Esophagus squamous epithelium (tissue), 4 donors: ENCODE measurements around the gene ETFB.

Source experiments
- CTCF ChIP-seq, 6 experiments: fragments of 450-650 bp in 4 of 6; fragments of 200-600 bp in 2 of 6; sonication (generic) in 2 of 6; IDR thresholded peaks; one replicate each; pipeline ENCODE4 v1.5.1; 2016 to 2019; ENCODE audit warnings: antibody characterized with exemption in 6 of 6, mild to moderate bottlenecking in 4 of 6, moderate library complexity in 4 of 6
- POLR2A ChIP-seq, 4 donors: fragments of 450-650 bp; IDR thresholded peaks; one replicate each; pipeline ENCODE4 v1.6.1; 2017; ENCODE audit warnings: antibody characterized with exemption in 4 of 4, mild to moderate bottlenecking in 4 of 4, moderate library complexity in 3 of 4

DNA sequence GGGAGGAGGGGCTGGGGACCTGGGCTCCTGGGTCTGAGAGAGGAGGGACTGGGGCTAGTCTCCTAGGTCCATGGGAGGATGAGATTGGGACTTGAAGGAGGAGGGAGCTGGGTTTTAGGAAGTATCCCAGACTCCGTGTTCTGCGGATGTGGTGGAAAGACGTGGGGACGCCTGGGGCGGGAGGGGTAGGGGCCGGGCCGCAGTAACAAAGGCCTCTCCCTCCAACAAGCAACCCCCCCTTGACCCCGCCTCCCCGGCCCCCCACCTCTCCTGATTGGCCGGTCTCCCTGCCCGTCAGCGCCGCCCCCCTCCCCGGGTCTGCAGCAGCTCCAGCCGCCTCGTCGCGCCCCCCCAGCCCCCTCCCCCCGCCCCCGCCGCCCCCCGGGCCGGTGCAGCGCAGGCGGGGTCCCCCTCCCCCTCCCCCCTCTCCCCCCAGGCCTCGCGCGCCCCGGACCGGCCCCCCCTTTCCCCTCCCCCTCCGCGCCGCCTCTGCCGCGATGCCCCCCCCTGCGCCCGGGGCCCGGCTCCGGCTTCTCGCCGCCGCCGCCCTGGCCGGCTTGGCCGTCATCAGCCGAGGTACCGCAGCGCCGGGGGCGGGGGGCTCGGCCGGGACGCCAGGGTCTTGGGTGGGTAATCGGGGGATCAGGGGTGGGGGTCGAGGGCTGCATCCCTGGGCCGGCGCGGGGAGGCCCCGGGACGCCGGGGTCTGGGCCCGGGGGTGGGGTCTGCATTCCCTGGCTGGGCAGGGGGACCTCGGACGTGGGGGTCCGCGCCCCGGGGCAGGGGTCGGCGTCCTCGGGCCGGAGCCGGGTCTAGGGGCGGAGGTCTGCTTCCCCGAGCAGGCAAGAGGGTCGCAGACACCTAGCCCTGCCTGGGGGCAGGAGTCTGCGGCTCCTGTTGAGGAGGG is 54.6 kb downstream of the ETFB start, which contains the start of gene IGLON5:
- TF ChIP-seq POLR2A (IDR thresholded peaks at IDR 0.05) (no peak), CTCF (IDR thresholded peaks at IDR 0.05) (no peak)
